ENCODE results near the gene IL22RA1.

Gene IL22RA1

GRCh38 chr1:24186031-24186710 is 43.2 kb upstream of the IL22RA1 start:
- no peak for TF ChIP-seq CTCF (conservative IDR thresholded peaks at IDR 0.05)
- no peak overlapping the region; the same call in 1 of the 2 replicates for H3K27ac ChIP-seq

GRCh38 chr1:24185076-24185475 is 42.1 kb upstream of the IL22RA1 start:
- H3K27ac ChIP-seq = no peak overlapping the region
- TF ChIP-seq CTCF (conservative IDR thresholded peaks at IDR 0.05) (no peak), ZFX (IDR thresholded peaks at IDR 0.05) (no peak)

GRCh38 chr1:24182061-24182460 is 39.1 kb upstream of the IL22RA1 start:
- H3K27ac ChIP-seq = no peak overlapping the region
- TF ChIP-seq CTCF (conservative IDR thresholded peaks at IDR 0.05) (no peak), ZFX (IDR thresholded peaks at IDR 0.05) (no peak)

- no peak overlapping the region for H3K27ac ChIP-seq
- no peak for TF ChIP-seq CTCF (conservative IDR thresholded peaks at IDR 0.05)
- TF ChIP-seq ZFX (IDR thresholded peaks at IDR 0.05) = no peak
Observed at GRCh38 chr1:24181619-24182018, 38.7 kb upstream of the IL22RA1 start.

GRCh38 chr1:24180676-24181075 is 37.7 kb upstream of the IL22RA1 start:
- no peak overlapping the region for H3K27ac ChIP-seq
- TF ChIP-seq ZFX (IDR thresholded peaks at IDR 0.05) (no peak), CTCF (conservative IDR thresholded peaks at IDR 0.05) (no peak)

- TF ChIP-seq CTCF (conservative IDR thresholded peaks at IDR 0.05) (no peak), ZFX (IDR thresholded peaks at IDR 0.05) (no peak)
- H3K27ac ChIP-seq = no peak overlapping the region
Observed at GRCh38 chr1:24179251-24179840, 36.4 kb upstream of the IL22RA1 start.

GRCh38 chr1:24178407-24178806 is 35.5 kb upstream of the IL22RA1 start:
- TF ChIP-seq ZFX (IDR thresholded peaks at IDR 0.05) = no peak
- TF ChIP-seq CTCF (conservative IDR thresholded peaks at IDR 0.05) = no peak
- H3K27ac ChIP-seq = no peak overlapping the region

Measured in C4-2B (cell line).